Measurements from ENCODE around the gene NT5DC3.

The NT5DC3 gene

GRCh38 chr12:103772367-103773108, 68.5 kb downstream of the NT5DC3 start:
- in situ Hi-C loops (cut with HindIII; ENCODE audit: low pct_ligation_motif_present, low pct_unique_long_range_greater_than_20kb, low sequenced_read_pairs) = no loop called here
- DNase-seq = no peak

GRCh38 chr12:103771466-103771865, 69.6 kb downstream of the NT5DC3 start:
- in situ Hi-C loops (cut with HindIII; ENCODE audit: low pct_ligation_motif_present, low pct_unique_long_range_greater_than_20kb, low sequenced_read_pairs) = no loop called here
- DNase-seq = peak; percentile 69

- no peak for DNase-seq
Observed at GRCh38 chr12:103769240-103769945, 71.6 kb downstream of the NT5DC3 start.

GRCh38 chr12:103768467-103769123, 72.4 kb downstream of the NT5DC3 start:
- in situ Hi-C loops (cut with HindIII; ENCODE audit: low pct_ligation_motif_present, low pct_unique_long_range_greater_than_20kb, low sequenced_read_pairs) = no loop called here
- DNase-seq = no peak

More at GRCh38 chr12:103769240-103769945, 71.6 kb downstream of the NT5DC3 start:
- in situ Hi-C loops (cut with HindIII; ENCODE audit: low pct_ligation_motif_present, low pct_unique_long_range_greater_than_20kb, low sequenced_read_pairs) = no loop called here

GRCh38 chr12:103766028-103766427, 75.0 kb downstream of the NT5DC3 start:
- in situ Hi-C loops (cut with HindIII; ENCODE audit: low pct_ligation_motif_present, low pct_unique_long_range_greater_than_20kb, low sequenced_read_pairs) = no loop called here
- DNase-seq = no peak

GRCh38 chr12:103765322-103765721, 75.7 kb downstream of the NT5DC3 start:
- no peak for DNase-seq
- in situ Hi-C loops (cut with HindIII; ENCODE audit: low pct_ligation_motif_present, low pct_unique_long_range_greater_than_20kb, low sequenced_read_pairs) = no loop called here

- no peak for DNase-seq
- in situ Hi-C loops (cut with HindIII; ENCODE audit: low pct_ligation_motif_present, low pct_unique_long_range_greater_than_20kb, low sequenced_read_pairs) = no loop called here
Observed at GRCh38 chr12:103762473-103762872, 78.6 kb downstream of the NT5DC3 start.

- no peak for DNase-seq
Observed at GRCh38 chr12:103758310-103759089, 82.5 kb downstream of the NT5DC3 start.

GRCh38 chr12:103757248-103757647, 83.8 kb downstream of the NT5DC3 start:
- in situ Hi-C loops (cut with HindIII; ENCODE audit: low pct_ligation_motif_present, low pct_unique_long_range_greater_than_20kb, low sequenced_read_pairs) = no loop called here
- no peak for DNase-seq

More at GRCh38 chr12:103758310-103759089, 82.5 kb downstream of the NT5DC3 start:
- in situ Hi-C loops (cut with HindIII; ENCODE audit: low pct_ligation_motif_present, low pct_unique_long_range_greater_than_20kb, low sequenced_read_pairs) = no loop called here

- DNase-seq = no peak
- in situ Hi-C loops (cut with HindIII; ENCODE audit: low pct_ligation_motif_present, low pct_unique_long_range_greater_than_20kb, low sequenced_read_pairs) = no loop called here
Observed at GRCh38 chr12:103756443-103756842, 84.6 kb downstream of the NT5DC3 start.

- no peak for DNase-seq
- in situ Hi-C loops (cut with HindIII; ENCODE audit: low pct_ligation_motif_present, low pct_unique_long_range_greater_than_20kb, low sequenced_read_pairs) = no loop called here
Observed at GRCh38 chr12:103755425-103755824, 85.6 kb downstream of the NT5DC3 start.

GRCh38 chr12:103751600-103751999, 89.4 kb downstream of the NT5DC3 start:
- DNase-seq = no peak
- in situ Hi-C loops (cut with HindIII; ENCODE audit: low pct_ligation_motif_present, low pct_unique_long_range_greater_than_20kb, low sequenced_read_pairs) = no loop called here

- DNase-seq = no peak
- in situ Hi-C loops (cut with HindIII; ENCODE audit: low pct_ligation_motif_present, low pct_unique_long_range_greater_than_20kb, low sequenced_read_pairs) = no loop called here
Observed at GRCh38 chr12:103751171-103751570, 89.9 kb downstream of the NT5DC3 start.

- DNase-seq = no peak
- in situ Hi-C loops (cut with HindIII; ENCODE audit: low pct_ligation_motif_present, low pct_unique_long_range_greater_than_20kb, low sequenced_read_pairs) = no loop called here
Observed at GRCh38 chr12:103748875-103749274, 92.2 kb downstream of the NT5DC3 start.

- in situ Hi-C loops (cut with HindIII; ENCODE audit: low pct_ligation_motif_present, low pct_unique_long_range_greater_than_20kb, low sequenced_read_pairs) = no loop called here
- DNase-seq = no peak
Observed at GRCh38 chr12:103748002-103748401, 93.0 kb downstream of the NT5DC3 start.

- in situ Hi-C loops (cut with HindIII; ENCODE audit: low pct_ligation_motif_present, low pct_unique_long_range_greater_than_20kb, low sequenced_read_pairs) = no loop called here
- DNase-seq = no peak
Observed at GRCh38 chr12:103745962-103746361, 95.1 kb downstream of the NT5DC3 start.

- DNase-seq = no peak
- in situ Hi-C loops (cut with HindIII; ENCODE audit: low pct_ligation_motif_present, low pct_unique_long_range_greater_than_20kb, low sequenced_read_pairs) = no loop called here
Observed at GRCh38 chr12:103743788-103744187, 97.2 kb downstream of the NT5DC3 start.

GRCh38 chr12:103742349-103742932, 98.6 kb downstream of the NT5DC3 start:
- in situ Hi-C loops (cut with HindIII; ENCODE audit: low pct_ligation_motif_present, low pct_unique_long_range_greater_than_20kb, low sequenced_read_pairs) = no loop called here
- no peak for DNase-seq

All from ACHN (cell line).